ENCODE results near the gene CCDC74B.
"Not testable (repeated sequence)": the region's sequence is repeated elsewhere in the genome, so short reads cannot be mapped to it uniquely, and the experiment has no call there.

Gene CCDC74B

GRCh38 chr2:130145006-130145414, at the start of gene CCDC74B:
CCDC74B (minus strand) TSS chr2:130145112; CDS start chr2:130144996, 116 bp downstream.
- peak; percentile 15 to 26 for DNase-seq (ENCODE audit: low read depth in 2 of 2)

DNA sequence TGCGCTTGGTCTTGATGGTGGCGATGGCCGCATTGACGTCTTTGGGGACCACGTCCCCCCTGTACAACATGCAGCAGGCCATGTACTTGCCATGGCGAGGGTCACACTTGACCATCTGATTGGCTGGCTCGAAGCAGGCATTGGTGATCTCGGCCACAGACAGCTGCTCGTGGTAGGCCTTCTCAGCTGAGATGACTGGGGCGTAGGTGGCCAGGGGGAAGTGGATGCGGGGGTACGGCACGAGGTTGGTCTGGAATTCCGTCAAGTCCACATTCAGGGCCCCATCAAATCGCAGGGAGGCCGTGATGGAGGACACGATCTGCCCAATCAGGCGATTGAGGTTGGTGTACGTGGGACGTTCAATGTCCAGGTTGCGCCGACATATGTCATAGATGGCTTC, 48.9 kb upstream of the CCDC74B start:
- DNase-seq (ENCODE audit: low read depth in 2 of 2): not testable (repeated sequence)

DNA sequence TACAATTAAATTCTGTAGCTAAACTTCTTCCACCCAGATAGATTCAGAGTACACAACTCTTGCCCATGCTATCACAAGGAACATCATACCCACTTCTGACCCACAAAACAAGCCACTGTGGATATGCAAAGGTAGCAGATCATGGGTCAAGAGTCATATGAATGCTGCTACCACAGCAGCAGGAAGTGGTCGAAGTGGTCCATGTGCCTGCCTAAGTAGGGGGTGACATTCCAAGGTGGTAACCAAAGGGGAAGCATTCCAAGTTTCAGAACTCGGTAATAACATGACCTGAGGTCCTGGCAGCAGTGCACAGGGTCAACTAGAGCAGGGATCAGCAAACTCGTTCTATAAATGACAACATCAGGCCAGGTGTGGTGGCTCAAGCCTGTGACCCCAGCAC, 47.5 kb upstream of the CCDC74B start:
- not testable (repeated sequence) for DNase-seq (ENCODE audit: low read depth in 2 of 2)

- not testable (repeated sequence) for DNase-seq (ENCODE audit: low read depth in 2 of 2)
These were observed 46.4 kb upstream of the CCDC74B start for GRCh38 chr2:130191319-130191718.

DNA sequence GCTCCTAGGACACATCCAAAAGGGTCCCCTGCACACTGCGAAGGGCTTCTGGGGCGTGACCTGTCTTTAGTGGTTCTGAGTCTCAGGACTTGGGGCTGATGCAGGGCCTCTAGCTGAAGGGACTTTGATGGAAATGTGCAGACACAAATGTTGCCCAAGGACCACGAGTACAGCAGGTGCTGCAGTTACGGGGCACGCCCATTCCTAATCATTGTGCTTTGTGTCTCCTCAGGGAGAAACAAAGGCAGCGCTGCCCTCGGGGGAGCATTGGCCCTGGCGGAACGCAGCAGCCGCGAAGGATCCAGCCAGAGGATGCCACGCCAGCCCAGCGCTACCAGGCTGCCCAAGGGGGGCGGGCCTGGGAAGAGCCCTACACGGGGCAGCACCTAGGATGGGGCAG, 45.3 kb upstream of the CCDC74B start:
- DNase-seq (ENCODE audit: low read depth in 2 of 2): no peak

GRCh38 chr2:130188958-130189357, 44.0 kb upstream of the CCDC74B start:
- DNase-seq (ENCODE audit: low read depth in 2 of 2): not testable (repeated sequence)

DNA sequence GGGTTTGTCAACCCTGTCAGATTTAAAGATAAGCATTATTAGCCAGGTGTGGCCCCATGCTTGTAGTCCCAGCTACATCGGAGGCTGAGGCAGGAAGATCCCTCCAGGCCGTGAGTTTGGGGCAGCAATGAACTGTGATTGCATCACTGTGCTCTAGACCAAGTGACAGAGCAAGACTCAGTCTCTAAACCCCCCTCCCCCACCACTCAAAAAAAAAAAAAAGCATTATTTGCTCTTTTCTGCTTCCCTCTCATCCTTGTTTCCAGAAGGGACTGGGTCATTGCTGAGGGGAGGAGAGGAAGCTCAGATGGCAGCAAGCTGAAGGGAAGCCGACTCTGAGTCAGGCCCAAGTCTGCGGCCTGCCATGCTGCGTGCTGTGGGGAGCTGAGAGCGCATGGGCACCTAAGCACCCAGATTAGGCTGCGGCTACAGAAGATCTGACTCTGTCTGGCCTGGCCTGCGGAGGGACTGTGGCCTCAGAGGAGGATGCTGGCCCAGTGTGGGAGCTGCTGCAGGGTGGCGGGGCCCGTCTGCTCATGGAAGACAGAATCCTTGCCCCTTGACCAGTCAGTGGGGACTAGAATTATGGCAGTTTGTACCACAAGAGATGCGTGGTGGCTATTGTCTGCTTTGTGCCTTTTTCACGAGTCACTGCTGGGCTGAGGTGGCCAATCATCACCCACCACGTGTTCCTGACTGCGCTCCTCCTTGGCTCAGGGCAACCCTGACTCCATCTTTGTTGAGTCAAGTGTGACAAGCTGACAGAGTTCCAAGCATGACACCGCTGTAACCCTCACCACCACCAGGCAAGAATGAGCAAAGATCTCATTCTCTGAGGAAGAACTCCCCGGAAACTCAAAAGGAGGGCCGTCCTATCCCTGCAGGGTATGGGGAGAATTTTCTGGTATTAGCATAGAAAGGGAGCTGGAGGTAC, 43.2 kb upstream of the CCDC74B start:
- DNase-seq (ENCODE audit: low read depth in 2 of 2): not testable (repeated sequence)

GRCh38 chr2:130187268-130187667, 42.4 kb upstream of the CCDC74B start:
- DNase-seq (ENCODE audit: low read depth in 2 of 2): no peak

GRCh38 chr2:130186391-130186790, 41.5 kb upstream of the CCDC74B start:
- no peak for DNase-seq (ENCODE audit: low read depth in 2 of 2)

GRCh38 chr2:130185896-130186295, 41.0 kb upstream of the CCDC74B start:
- no peak for DNase-seq (ENCODE audit: low read depth in 2 of 2)

- no peak for DNase-seq (ENCODE audit: low read depth in 2 of 2)
These were observed 40.5 kb upstream of the CCDC74B start for GRCh38 chr2:130185436-130185835.

DNA sequence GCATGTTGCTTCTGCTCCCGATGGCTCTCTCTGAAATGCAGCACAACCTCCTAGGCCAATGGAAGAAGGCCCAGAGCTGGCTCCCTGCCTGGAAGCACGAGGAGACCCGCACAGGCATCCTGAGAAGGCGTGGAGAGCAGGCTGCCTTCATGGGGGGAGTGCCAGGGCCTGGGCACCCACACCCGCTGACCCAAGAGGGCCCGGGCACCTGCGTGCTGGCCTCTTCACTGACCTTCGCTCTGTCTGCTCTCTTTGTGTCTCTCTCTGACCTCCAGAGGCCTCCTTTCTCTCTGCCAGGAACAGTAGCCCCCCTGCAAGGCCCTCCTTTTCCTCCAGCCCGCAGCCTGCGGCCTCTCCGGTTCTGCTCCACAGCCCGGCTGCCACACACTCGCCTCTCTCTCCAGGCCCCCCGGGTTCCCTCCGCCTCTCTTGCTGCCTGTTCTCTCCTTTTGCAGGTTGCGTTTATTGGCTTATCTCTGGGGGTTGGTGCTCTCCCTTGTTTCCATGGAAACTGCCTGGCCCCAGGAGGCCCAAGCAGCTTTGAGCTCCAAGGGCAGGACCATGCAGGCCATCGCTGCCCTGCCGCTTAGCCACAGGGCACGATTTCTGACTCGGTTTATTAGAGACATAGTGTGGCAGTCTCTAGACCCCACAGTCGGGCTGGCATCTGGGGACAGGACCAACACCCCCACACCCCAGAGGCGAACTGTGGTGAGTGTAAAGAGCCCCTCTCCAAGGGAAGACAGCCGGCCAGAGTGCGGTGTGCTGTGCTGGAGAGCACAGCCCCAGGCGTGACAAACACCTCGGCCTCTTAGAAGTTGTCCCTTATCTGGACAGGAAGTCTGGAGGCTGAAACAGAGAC, 38.8 kb upstream of the CCDC74B start:
- no peak for DNase-seq (ENCODE audit: low read depth in 2 of 2)

DNA sequence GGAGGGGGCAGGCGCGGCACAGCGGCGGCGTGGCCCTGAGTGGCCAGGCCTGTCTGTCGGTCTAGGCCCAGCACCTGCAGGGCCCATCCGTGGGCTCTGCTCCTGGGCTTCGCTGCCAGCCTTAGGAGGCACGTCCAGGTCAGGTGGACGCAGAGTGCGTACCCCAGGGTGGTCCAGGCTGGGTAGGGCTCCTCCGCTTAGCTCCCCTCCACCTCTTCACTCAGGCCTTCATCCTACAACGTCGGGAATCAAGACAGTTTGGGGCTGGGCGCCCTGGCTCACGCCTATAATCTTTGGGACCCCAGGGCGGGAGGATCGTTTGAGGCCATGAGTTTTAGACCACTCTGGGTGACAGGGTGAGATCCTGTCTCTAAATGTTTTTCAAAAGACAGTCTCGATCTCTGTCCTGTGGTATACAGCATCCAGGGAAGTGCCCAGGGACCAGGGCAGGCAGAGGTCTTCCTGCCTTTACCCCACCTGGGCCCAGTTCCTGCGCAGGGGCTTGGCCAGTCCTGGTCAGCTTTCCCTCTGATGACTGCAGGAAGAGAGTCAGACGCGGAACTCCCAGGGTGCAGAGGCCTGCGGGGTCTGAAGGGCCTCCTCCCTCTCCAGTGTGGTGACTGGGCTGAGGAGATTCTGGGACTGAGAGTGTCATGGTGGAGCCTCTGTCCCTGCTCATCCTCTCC, 38.1 kb upstream of the CCDC74B start:
- DNase-seq (ENCODE audit: low read depth in 2 of 2): not testable (repeated sequence)

DNA sequence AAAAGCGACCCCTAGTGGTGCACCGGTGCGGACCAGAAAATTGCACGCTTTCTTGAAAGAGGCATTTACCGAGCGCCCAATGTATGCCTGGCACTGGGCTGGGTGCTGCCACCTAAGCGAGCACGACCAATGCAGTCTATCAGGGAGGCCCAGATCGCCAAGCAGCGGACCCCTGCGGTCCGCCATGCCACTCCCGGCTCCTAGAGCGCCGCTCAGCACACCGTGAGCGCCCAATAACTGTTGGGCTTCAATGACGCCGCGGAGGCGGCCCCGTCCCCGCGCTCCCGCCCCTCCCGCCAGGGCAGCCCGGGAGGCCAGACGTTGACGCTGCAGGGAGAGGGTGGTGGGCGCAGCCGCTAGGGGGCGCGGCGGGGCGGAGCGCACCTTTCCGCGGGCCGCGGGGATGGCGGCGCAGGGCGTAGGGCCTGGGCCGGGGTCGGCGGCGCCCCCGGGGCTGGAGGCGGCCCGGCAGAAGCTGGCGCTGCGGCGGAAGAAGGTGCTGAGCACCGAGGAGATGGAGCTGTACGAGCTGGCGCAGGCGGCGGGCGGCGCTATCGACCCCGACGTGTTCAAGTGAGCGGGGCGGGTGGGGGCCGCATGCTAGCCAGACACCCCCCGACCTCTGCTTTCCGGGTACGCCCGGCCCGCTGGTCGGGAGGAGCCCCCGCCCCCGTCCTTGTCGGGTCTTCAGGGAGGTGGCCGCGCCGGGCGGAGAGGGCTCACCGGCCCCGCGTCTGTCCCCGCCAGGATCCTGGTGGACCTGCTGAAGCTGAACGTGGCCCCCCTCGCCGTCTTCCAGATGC, 37.2 kb upstream of the CCDC74B start, which contains the start of gene MZT2B:
TSS of gene MZT2B (plus strand) at position 383 of the 803 bp plus-strand sequence. CDS start at position 404, 21 bp downstream.
- DNase-seq (ENCODE audit: low read depth in 2 of 2): peak; percentile 76 to 81

DNA sequence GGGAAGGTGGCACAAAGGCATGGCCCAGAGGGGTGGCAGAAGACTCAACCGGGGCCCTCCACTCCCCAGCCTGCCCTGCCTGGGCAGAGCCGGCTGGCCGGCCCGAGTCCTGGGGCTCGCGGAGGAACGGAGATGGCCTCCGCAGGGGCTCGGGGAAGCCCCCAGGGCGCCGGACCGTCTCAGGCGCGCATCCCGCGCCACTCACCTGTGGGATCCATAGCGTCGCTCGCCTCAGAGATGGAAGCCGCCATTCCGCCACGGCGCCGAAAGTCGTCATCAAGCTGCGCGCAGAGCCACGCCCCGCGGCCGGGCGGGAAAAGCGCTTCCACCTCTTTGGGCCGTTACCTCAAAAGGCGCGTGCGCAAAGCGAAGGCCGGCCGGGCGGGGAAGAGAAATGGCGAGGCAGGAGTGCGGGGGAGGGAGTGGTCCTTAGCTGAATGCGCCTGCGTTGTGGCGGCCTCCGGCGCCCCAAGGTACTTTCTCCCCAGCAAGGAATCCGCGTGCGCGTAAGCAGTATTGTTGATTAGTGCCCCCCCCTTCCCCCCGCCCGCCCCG, 36.5 kb upstream of the CCDC74B start, which contains the start of gene SMPD4:
TSS of gene SMPD4 (minus strand) at position 278 of the 555 bp plus-strand sequence. CDS start 5,010 bp downstream, outside the sequence.
- peak; percentile 96 to 97 for DNase-seq (ENCODE audit: low read depth in 2 of 2)

- DNase-seq (ENCODE audit: low read depth in 2 of 2): not testable (repeated sequence)
These were observed 35.8 kb upstream of the CCDC74B start for GRCh38 chr2:130180404-130181324.

- DNase-seq (ENCODE audit: low read depth in 2 of 2): not testable (repeated sequence)
These were observed 30.0 kb upstream of the CCDC74B start for GRCh38 chr2:130174866-130175265.

- no peak for DNase-seq (ENCODE audit: low read depth in 2 of 2)
These were observed 25.0 kb upstream of the CCDC74B start for GRCh38 chr2:130169896-130170295.

- not testable (repeated sequence) for DNase-seq (ENCODE audit: low read depth in 2 of 2)
These were observed 24.3 kb upstream of the CCDC74B start for GRCh38 chr2:130169163-130169562.

All from stimulated activated CD8-positive, alpha-beta memory T cell treated with anti-CD3 and anti-CD28 coated beads, Interleukin-2, amount 100 ng/mL, for 1 hour (primary cell).